ENCODE measurements around the gene SIL1. TPM values are rescaled to one million over a fixed set of nuclear protein-coding genes. Genes with fewer than 3 reads are reported as not detected.

SIL1 gene
- total RNA-seq, 1 donor from 2014 or later: 16.0 TPM

DNA sequence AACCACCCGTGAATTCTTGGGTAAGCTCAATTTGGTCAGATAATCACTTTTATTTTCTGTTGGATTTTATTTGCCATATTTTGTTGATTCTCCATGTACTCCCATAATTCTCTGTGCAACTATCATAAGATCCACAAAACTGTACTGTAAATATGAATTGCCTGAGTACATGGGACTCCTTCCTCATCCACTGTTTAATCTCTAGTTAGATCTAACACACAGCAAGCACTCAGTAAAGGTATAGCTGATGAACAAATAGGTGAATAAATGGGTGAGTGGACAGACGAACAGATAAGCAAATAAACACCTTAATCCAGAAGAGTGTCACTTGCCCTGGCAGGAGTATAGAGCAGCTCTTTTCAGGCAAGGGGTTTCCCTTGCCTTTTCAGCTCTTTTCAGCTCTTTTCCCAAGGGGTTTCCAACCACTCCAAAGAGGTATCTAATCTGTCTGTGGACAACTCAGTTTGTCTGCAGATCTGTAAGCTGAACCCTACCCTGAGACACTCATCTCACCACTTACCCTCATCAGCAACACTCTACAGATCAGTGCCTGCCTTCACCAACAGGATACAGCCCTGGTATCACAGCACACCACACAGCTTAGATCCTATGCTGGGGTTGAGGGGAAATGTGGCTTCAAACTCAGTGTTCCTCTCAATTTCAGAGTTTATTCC lies 51.2 kb downstream of the SIL1 start:
- H3K4me1 Mint-ChIP-seq: no peaks in the 10 kb centered on the region
- no peak overlapping the region for H3K27ac Mint-ChIP-seq (ENCODE audit: unreplicated experiment)
- H3K27me3 Mint-ChIP-seq (ENCODE audit: low read depth): no peaks in the 10 kb centered on the region
- H3K9me3 Mint-ChIP-seq: no peaks in the 10 kb centered on the region
- no peak for TF ChIP-seq CTCF (conservative IDR thresholded peaks at IDR 0.05)
- H3K4me3 Mint-ChIP-seq: no peak overlapping the region
- H3K36me3 Mint-ChIP-seq (ENCODE audit: low read depth): no peaks in the 10 kb centered on the region
- no peak for DNase-seq (ENCODE audit: low read depth, low spot score)

- Mint-ChIP-seq H3K4me3 (no peak overlapping the region), H3K9me3 (no peaks in the 10 kb centered on the region), H3K36me3 (ENCODE audit: low read depth) (no peaks in the 10 kb centered on the region), H3K4me1 (peaks cover 5% of the 10 kb centered on the region), H3K27ac (ENCODE audit: unreplicated experiment) (no peak overlapping the region), H3K27me3 (ENCODE audit: low read depth) (no peaks in the 10 kb centered on the region)
- TF ChIP-seq CTCF (conservative IDR thresholded peaks at IDR 0.05): no peak
- DNase-seq (ENCODE audit: low read depth, low spot score): no peak
These were observed 56.5 kb downstream of the SIL1 start for GRCh38 chr5:139141446-139142204.

GRCh38 chr5:139140591-139141071 lies 57.5 kb downstream of the SIL1 start:
- no peak for TF ChIP-seq CTCF (conservative IDR thresholded peaks at IDR 0.05)
- no peaks in the 10 kb centered on the region for H3K36me3 Mint-ChIP-seq (ENCODE audit: low read depth)
- peaks cover 5% of the 10 kb centered on the region for H3K4me1 Mint-ChIP-seq
- no peak overlapping the region for H3K27ac Mint-ChIP-seq (ENCODE audit: unreplicated experiment)
- no peak overlapping the region for H3K4me3 Mint-ChIP-seq
- no peaks in the 10 kb centered on the region for H3K27me3 Mint-ChIP-seq (ENCODE audit: low read depth)
- no peak for DNase-seq (ENCODE audit: low read depth, low spot score)
- no peaks in the 10 kb centered on the region for H3K9me3 Mint-ChIP-seq

DNA sequence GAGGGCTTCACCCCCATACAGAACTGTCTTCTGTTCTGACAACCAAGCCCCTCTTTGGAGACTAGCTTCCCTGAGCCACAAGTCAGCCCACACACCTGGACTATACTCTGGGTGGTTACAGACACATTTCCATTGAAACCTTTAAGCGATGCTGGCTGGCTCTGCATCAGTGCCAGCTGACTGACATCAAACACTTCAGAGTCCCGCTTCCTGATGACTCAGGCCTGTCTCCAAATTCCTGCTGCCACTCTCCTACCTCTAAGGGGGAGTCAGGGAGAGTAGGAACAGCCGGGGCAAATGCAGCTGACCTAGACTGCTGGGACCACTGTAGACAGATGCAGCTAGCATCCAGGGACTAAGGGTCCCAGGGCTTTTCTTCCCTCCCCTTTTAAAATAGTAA lies 59.4 kb downstream of the SIL1 start:
- Mint-ChIP-seq H3K4me1 (peaks cover 10% of the 10 kb centered on the region), H3K36me3 (ENCODE audit: low read depth) (no peaks in the 10 kb centered on the region), H3K4me3 (no peak overlapping the region), H3K9me3 (no peaks in the 10 kb centered on the region), H3K27me3 (ENCODE audit: low read depth) (no peaks in the 10 kb centered on the region), H3K27ac (ENCODE audit: unreplicated experiment) (no peak overlapping the region)
- TF ChIP-seq CTCF (conservative IDR thresholded peaks at IDR 0.05): no peak
- DNase-seq (ENCODE audit: low read depth, low spot score): no peak

GRCh38 chr5:139138109-139138508 lies 60.1 kb downstream of the SIL1 start:
- no peaks in the 10 kb centered on the region for H3K9me3 Mint-ChIP-seq
- H3K27ac Mint-ChIP-seq (ENCODE audit: unreplicated experiment): no peak overlapping the region
- DNase-seq (ENCODE audit: low read depth, low spot score): no peak
- TF ChIP-seq CTCF (conservative IDR thresholded peaks at IDR 0.05): no peak
- H3K4me1 Mint-ChIP-seq: peaks cover 10% of the 10 kb centered on the region
- no peak overlapping the region for H3K4me3 Mint-ChIP-seq
- no peaks in the 10 kb centered on the region for H3K27me3 Mint-ChIP-seq (ENCODE audit: low read depth)
- H3K36me3 Mint-ChIP-seq (ENCODE audit: low read depth): no peaks in the 10 kb centered on the region

All from neural crest cell (in vitro differentiated cells).